ENCODE results near the gene RET. TPM values are rescaled to one million over a fixed set of nuclear protein-coding genes. Genes with fewer than 3 reads are reported as not detected.

RET gene
- total and polyA plus RNA-seq, 2 donors from 2014 or later: 1.1 to 3.1 TPM

- Histone ChIP-seq H3K27me3 (ENCODE audit: control insufficient read depth, insufficient read depth, low read length) (no peaks in the 10 kb centered on the region), H3K36me3 (ENCODE audit: control insufficient read depth in 2 of 3, insufficient read depth in 3 of 3, low read length in 3 of 3) (no peaks in the 10 kb centered on the region), H3K9ac (ENCODE audit: low read length in 3 of 3) (no peak overlapping the region), H3K4me1 (ENCODE audit: control insufficient read depth in 2 of 3, insufficient read depth in 2 of 3, low read depth in 1 of 3, low read length in 3 of 3) (no peaks in the 10 kb centered on the region), H3K27ac (ENCODE audit: low read depth in 2 of 2, low read length in 2 of 2) (no peak overlapping the region), H3K4me3 (ENCODE audit: low read length in 3 of 3) (no peak overlapping the region), H3K9me3 (ENCODE audit: control insufficient read depth in 2 of 3, insufficient read depth in 1 of 3, low read length in 3 of 3) (no peaks in the 10 kb centered on the region)
- intact Hi-C loops (cut with DNase I): no loop called here
- FAIRE-seq (no peak), DNase-seq (peak in 3 of 5 donors; percentile 8 to 63 (median 25))
- no peak for TF ChIP-seq CTCF (IDR thresholded peaks at IDR 0.05; ENCODE audit: borderline replicate concordance, extremely low read depth, insufficient read depth)
Observed at GRCh38 chr10:43125881-43126731, 49.2 kb downstream of the RET start.

GRCh38 chr10:43126759-43127424 is 50.0 kb downstream of the RET start:
- Histone ChIP-seq H3K9me3 (ENCODE audit: control insufficient read depth in 2 of 3, insufficient read depth in 1 of 3, low read length in 3 of 3) (no peaks in the 10 kb centered on the region), H3K4me3 (ENCODE audit: low read length in 3 of 3) (no peak overlapping the region), H3K9ac (ENCODE audit: low read length in 3 of 3) (no peak overlapping the region), H3K4me1 (ENCODE audit: control insufficient read depth in 2 of 3, insufficient read depth in 2 of 3, low read depth in 1 of 3, low read length in 3 of 3) (no peaks in the 10 kb centered on the region), H3K27ac (ENCODE audit: low read depth in 2 of 2, low read length in 2 of 2) (no peak overlapping the region), H3K36me3 (ENCODE audit: control insufficient read depth in 2 of 3, insufficient read depth in 3 of 3, low read length in 3 of 3) (no peaks in the 10 kb centered on the region), H3K27me3 (ENCODE audit: control insufficient read depth, insufficient read depth, low read length) (no peaks in the 10 kb centered on the region)
- no peak for TF ChIP-seq CTCF (IDR thresholded peaks at IDR 0.05; ENCODE audit: borderline replicate concordance, extremely low read depth, insufficient read depth)
- FAIRE-seq (no peak), DNase-seq (peak in 2 of 5 donors; percentile 16 to 44)
- intact Hi-C loops (cut with DNase I): no loop called here

GRCh38 chr10:43127442-43127841 is 50.6 kb downstream of the RET start:
- intact Hi-C loops (cut with DNase I): no loop called here
- no peak for FAIRE-seq
- no peak overlapping the region for H3K27ac ChIP-seq (ENCODE audit: low read depth in 2 of 2, low read length in 2 of 2)

More at GRCh38 chr10:43127442-43127841, 50.6 kb downstream of the RET start:
- H3K4me3 ChIP-seq (ENCODE audit: low read length in 3 of 3): no peak overlapping the region
- no peaks in the 10 kb centered on the region for H3K9me3 ChIP-seq (ENCODE audit: control insufficient read depth in 2 of 3, insufficient read depth in 1 of 3, low read length in 3 of 3)
- no peak overlapping the region for H3K9ac ChIP-seq (ENCODE audit: low read length in 3 of 3)
- H3K27me3 ChIP-seq (ENCODE audit: control insufficient read depth, insufficient read depth, low read length): no peaks in the 10 kb centered on the region
- DNase-seq: no peak
- H3K36me3 ChIP-seq (ENCODE audit: control insufficient read depth in 2 of 3, insufficient read depth in 3 of 3, low read length in 3 of 3): no peaks in the 10 kb centered on the region
- TF ChIP-seq CTCF (IDR thresholded peaks at IDR 0.05; ENCODE audit: borderline replicate concordance, extremely low read depth, insufficient read depth): no peak
- no peaks in the 10 kb centered on the region for H3K4me1 ChIP-seq (ENCODE audit: control insufficient read depth in 2 of 3, insufficient read depth in 2 of 3, low read depth in 1 of 3, low read length in 3 of 3)
